Esophagus squamous epithelium (tissue), 4 donors: ENCODE measurements around the gene ECPAS.

Source experiments
- POLR2A ChIP-seq, 4 donors: fragments of 450-650 bp; IDR thresholded peaks; one replicate each; pipeline ENCODE4 v1.6.1; 2017; ENCODE audit warnings: antibody characterized with exemption in 4 of 4, mild to moderate bottlenecking in 4 of 4, moderate library complexity in 3 of 4
- TF ChIP-seq, protein P1 (sequence below), 6 experiments: fragments of 450-650 bp in 4 of 6; fragments of 200-600 bp in 2 of 6; sonication (generic) in 2 of 6; IDR thresholded peaks; one replicate each; pipeline ENCODE4 v1.5.1; 2016 to 2019; ENCODE audit warnings: antibody characterized with exemption in 6 of 6, mild to moderate bottlenecking in 4 of 6, moderate library complexity in 4 of 6

DNA sequence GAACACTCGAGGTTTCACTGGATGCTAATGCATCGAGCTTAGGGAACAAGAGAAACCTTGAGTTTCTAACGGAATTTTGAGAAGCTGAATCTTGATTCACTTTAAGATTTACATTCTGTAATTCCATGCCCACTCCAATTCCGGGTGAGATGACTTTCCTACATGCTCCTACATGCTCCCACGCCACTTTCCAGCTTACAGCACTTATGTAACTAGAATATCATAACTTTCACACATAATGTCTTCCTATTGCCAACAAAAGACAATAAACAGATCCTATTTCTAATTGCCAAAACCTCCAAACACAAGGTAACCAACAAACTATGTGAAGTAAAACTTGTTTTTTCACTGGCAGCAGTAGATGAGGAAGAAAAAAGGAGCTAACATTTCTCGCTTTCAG lies 72.9 kb downstream of the ECPAS start:
- TF ChIP-seq, protein P1, sequence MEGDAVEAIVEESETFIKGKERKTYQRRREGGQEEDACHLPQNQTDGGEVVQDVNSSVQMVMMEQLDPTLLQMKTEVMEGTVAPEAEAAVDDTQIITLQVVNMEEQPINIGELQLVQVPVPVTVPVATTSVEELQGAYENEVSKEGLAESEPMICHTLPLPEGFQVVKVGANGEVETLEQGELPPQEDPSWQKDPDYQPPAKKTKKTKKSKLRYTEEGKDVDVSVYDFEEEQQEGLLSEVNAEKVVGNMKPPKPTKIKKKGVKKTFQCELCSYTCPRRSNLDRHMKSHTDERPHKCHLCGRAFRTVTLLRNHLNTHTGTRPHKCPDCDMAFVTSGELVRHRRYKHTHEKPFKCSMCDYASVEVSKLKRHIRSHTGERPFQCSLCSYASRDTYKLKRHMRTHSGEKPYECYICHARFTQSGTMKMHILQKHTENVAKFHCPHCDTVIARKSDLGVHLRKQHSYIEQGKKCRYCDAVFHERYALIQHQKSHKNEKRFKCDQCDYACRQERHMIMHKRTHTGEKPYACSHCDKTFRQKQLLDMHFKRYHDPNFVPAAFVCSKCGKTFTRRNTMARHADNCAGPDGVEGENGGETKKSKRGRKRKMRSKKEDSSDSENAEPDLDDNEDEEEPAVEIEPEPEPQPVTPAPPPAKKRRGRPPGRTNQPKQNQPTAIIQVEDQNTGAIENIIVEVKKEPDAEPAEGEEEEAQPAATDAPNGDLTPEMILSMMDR (IDR thresholded peaks at IDR 0.05) = no peak
- TF ChIP-seq POLR2A (IDR thresholded peaks at IDR 0.05) = no peak
